GM06990 (cell line): ENCODE measurements around the gene NDUFA11.

ENCODE experiments used
- DNase-seq: peaks from one replicate; pipeline ENCODE4 v3.0.0-alpha.2; 2011; ENCODE audit not compliant: insufficient read length; ENCODE audit errors: extremely low read depth
- H3K27me3 ChIP-seq: replicated peaks from 2 replicates; pipeline ENCODE4 v1.6.0; 2011; ENCODE audit warnings: low read length; ENCODE audit not compliant: control insufficient read depth, insufficient read depth
- H3K36me3 ChIP-seq: 2 replicates; pipeline ENCODE4 v1.5.1; 2011; ENCODE audit warnings: low read length; ENCODE audit not compliant: control insufficient read depth, insufficient read depth
- H3K4me3 ChIP-seq: replicated peaks from 2 replicates; pipeline ENCODE4 v1.5.1; 2011; ENCODE audit warnings: low read depth, mild to moderate bottlenecking, control low read depth, low read length
- CTCF ChIP-seq: IDR thresholded peaks from 2 replicates; pipeline ENCODE4 v1.5.1; 2011; ENCODE audit warnings: low read length, control low read depth, mild to moderate bottlenecking, inconsistent platforms; ENCODE audit not compliant: insufficient read depth, poor library complexity, severe bottlenecking

NDUFA11 gene

DNA sequence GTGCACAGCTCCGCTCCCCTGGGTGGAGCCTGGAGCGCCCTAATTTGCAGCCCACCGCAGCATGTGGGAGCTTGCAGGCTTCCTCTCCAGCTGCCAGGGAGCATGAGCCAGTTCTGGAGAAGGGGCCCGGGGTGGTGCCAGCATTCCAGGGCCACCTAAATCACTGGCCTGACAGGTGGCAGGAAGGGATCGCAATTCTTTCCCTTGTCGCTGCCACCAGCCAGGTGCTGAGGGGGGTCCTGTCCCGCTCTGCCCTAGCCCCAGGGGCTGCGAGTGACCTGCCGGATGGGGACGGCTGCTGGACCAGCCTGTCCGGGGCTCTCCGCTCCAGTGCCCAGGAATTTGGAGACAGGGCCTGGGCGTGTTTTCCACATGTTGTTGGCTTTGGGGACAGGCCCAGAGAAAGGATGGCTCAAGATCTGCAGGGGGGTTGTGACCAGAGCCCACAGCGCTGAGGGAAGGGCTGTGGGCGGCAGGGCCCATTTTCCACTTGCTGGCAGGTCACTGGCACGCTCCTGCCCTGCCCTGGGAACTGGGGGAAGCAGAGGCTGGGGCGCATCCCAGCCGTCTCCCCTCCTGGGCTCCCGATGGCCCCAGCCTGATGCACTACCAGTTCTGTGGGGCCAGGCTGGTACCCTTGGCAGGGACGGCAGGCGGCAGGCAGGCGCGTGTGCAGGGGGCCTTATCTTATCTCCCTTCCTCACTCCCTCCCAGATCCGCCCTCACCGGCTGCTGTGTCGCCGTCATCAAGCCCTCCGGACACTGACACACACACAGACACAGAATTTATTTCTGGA lies 9.5 kb downstream of the NDUFA11 start:
- TF ChIP-seq CTCF: no peak
- H3K27me3 ChIP-seq: no peaks in the 10 kb centered on the region
- H3K36me3 ChIP-seq: peaks cover 6% of the 10 kb centered on the region
- no peak overlapping the region for H3K4me3 ChIP-seq
- no peak for DNase-seq

GRCh38 chr19:5893296-5893903 lies 10.2 kb downstream of the NDUFA11 start:
- no peak overlapping the region for H3K4me3 ChIP-seq
- H3K27me3 ChIP-seq: no peaks in the 10 kb centered on the region
- no peak for DNase-seq
- H3K36me3 ChIP-seq: peaks cover 6% of the 10 kb centered on the region
- TF ChIP-seq CTCF: no peak

DNA sequence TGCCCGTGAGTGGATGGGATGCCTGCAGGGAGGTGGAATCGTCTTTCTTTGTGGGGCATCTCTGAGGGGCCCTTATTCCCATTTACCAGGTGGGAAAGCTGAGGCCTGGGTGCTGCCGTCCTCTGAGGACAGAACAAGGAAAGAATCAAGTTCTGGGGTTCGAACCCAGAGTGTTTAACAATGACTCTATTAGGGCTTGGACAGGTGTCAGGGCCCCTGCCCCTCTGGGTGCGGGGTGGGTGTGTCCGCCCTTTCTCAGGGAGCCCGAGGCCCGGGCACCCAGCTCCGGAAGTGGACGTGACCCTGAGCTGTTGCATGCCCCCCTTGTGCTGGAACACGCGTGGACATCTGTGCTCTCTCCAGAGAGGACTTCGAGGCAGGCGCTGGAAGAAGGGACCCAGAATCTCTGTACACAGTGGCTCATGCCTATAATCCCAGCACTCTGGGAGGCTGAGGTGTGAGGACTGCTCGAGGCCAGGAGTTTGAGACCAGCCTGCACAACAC lies 10.8 kb downstream of the NDUFA11 start:
- H3K27me3 ChIP-seq: no peaks in the 10 kb centered on the region

DNA sequence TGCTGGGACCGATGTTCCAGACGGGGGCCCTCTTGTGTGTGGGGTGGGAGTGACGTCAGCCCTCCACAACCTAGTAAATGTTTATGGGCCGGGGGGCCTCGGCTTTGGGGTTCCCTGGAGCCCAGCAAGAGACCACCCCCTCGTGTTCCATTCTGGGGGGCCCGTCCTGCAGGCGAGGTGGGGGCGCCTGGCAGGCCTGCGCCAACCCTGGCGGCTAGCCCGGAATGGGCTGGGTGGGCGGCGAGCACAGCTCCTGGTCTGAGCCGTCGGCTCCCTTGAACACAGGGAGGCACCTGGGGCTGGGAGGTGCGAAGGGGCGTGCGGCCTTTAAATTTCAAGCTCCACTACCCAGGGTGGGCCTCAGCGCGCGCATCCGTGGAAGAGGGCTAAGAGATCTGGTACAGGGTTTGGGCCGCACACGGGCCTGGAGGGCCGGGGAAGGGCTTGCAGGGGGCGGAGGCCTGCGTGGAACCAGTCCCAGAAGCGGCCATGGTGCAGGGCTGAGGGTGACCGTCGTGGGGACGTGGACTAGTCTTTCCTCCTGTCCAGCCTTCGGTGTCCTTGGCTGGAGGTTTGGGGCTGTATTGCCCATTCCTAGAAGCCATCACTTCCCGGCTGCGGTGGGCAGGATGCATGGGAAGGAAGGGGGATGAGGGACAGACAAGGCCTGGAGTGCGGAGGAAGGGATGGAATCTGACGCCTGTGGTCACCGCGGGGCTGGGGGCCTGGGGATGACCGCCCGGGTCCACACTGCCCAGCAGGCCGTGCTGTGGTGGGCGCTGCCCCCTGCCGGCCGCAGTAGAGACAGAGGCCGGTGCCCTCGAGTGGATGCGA lies 11.4 kb downstream of the NDUFA11 start:
- Histone ChIP-seq H3K36me3 (peaks cover 6% of the 10 kb centered on the region), H3K4me3 (no peak overlapping the region), H3K27me3 (no peaks in the 10 kb centered on the region)
- peak; percentile 60 for TF ChIP-seq CTCF
- no peak for DNase-seq

More for the DNA sequence above, 10.8 kb downstream of the NDUFA11 start:
- Histone ChIP-seq H3K4me3 (no peak overlapping the region), H3K36me3 (peaks cover 6% of the 10 kb centered on the region)
- TF ChIP-seq CTCF: no peak
- DNase-seq: no peak

DNA sequence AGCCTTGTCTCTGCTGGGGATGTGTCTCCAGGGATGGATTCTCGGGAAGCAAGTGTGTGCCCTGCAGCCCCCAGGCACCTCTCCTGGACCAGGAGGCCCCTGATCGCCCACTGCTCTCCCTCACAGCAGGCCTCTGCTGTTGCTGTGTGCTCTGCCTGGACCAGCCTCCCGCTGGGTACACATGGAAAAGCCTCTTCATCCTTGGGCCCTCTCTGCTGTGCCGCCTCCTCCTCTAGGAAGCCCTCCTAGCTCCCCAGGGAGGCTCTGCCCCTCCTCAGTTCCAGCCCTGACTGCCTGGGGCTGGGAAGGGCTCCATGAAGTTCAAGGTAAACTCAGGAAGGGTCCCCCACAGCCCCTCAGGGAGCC lies 12.0 kb downstream of the NDUFA11 start:
- H3K27me3 ChIP-seq: no peaks in the 10 kb centered on the region
- no peak for TF ChIP-seq CTCF
- no peak for DNase-seq
- peaks cover 5% of the 10 kb centered on the region for H3K36me3 ChIP-seq
- no peak overlapping the region for H3K4me3 ChIP-seq
